Right kidney (tissue), 1 donor: Measurements from ENCODE around the gene METTL1.

Experiments
- DNase-seq: peaks from one replicate; pipeline ENCODE4 v3.0.0-alpha.2; 2016

METTL1 gene

GRCh38 chr12:57737467-57738460, 34.1 kb downstream of the METTL1 start:
- peak; percentile 61 for DNase-seq

- DNase-seq: peak; percentile 36
Observed at GRCh38 chr12:57736741-57737466, 35.0 kb downstream of the METTL1 start.

GRCh38 chr12:57735952-57736740, 35.8 kb downstream of the METTL1 start:
- DNase-seq: peak; percentile 52

- DNase-seq: no peak
Observed at GRCh38 chr12:57735198-57735855, 36.6 kb downstream of the METTL1 start.

DNA sequence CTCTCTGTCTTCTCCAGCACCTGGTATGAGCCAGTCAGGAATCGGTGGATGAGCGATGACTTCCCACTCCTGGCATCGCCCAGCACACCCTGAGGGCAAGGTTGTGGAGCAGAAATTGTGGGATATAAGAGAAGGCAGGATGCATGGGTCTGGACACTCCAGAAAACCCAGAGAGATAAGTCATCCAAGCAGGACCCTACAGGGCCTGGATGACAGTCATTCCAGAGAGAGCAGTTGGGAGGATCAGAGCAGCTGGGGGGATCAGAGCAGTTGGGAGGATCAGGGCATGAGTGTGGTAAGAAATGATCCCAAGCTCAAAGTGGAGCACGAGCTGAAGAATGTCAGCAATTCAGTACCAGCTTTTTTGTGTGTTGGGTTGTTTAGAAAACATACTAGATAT, 37.3 kb downstream of the METTL1 start:
- DNase-seq: no peak

GRCh38 chr12:57733928-57734327, 38.0 kb downstream of the METTL1 start:
- no peak for DNase-seq

DNA sequence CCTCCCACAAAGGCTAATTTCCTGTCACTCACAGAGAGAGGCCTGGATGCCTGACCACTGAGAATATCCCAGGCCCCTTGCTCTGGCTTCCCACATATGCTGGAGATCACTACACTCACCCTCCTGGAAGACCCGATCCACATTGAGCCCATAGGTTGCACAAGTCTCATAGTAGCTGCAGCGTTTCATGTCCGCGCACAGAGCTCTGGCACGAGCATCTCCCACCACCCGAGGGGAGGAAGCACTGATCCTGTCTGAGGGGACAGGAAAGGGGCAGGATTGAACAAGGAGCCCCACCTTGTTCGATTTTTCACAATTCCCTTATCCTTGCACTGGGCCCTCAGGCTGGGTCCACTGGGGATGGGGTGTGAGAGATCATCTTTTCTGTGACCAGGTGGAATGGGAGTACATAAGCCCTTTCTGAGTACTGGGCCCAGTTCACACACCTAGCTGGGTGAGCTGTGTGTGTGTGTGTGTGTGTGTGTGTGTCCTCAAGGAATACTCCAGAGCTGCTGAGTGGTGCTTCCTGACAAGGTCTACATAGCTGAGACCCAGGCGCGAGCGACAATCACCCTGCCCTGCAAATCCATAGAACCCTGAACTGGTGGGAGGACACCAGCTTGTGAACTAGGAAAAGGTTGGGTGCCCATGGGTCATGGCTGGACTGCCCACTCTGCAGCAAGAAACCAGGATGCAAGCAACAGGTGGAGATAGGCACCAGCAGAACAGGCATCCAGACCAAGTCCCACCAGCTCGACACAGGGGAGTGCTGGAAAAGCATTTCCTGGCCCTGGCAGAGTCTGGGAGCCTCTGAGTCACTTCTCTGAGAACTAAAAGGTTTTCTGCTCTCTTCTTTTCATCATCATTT, 38.9 kb downstream of the METTL1 start:
- no peak for DNase-seq

- no peak for DNase-seq
Observed at GRCh38 chr12:57732270-57732669, 39.6 kb downstream of the METTL1 start.

DNA sequence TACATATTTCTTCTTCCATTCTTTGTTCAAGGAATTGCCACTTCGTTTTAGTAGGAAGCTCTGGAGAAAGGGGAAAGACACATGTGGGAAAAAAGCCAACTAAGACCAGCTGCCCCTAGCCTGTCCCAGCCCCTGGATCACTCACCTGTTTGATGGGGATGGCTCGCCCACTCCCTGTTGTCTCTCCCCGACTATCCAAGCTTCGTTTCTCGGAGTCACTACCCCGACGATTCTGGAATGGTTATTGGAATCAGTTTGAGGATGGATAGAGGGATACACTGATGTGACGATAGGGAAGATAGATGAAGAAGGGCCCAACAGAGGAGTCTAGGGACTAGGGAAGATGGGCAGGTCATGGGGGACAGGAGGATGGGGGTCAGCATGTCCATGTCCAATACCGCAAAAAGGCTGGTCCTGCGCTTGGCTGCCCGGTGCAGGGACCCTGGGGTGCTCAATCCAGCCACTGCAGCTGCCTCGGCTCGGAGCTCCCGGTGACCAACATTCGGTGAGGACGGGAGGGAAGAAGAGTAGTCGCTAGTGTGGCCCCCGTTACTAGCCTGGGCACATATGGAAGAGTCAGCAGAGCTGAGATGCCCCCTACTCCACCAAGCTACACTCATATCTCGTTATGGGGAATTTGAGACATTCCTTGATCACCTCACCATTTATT, 40.4 kb downstream of the METTL1 start:
- DNase-seq: no peak

- no peak for DNase-seq
Observed at GRCh38 chr12:57730336-57731067, 41.4 kb downstream of the METTL1 start.

DNA sequence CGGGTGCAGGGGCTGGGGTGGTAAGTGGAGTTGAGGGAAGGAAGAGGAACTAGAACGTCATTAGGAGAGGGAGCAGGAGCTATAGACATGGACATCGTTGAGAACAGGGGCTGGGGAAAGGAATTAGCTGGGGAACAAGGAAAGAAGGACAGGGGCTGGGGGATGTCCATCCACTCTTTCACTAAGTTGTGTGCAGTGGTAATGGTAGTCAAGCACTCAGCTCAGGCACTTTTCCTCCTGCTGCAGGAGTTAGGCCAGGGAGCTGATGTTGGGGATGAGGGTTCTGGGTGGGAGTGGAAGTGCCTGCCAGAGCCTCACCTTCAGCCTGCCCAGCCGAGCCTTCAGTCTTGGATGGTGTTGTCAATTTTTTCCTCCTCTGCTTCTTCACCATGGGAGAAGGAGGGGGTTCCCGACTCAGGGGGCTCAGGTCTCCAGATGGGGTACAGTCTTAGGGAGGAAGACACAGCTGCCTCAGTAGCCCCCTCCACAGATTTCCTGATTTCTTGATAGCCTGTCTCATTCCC, 42.5 kb downstream of the METTL1 start:
- DNase-seq: no peak

DNA sequence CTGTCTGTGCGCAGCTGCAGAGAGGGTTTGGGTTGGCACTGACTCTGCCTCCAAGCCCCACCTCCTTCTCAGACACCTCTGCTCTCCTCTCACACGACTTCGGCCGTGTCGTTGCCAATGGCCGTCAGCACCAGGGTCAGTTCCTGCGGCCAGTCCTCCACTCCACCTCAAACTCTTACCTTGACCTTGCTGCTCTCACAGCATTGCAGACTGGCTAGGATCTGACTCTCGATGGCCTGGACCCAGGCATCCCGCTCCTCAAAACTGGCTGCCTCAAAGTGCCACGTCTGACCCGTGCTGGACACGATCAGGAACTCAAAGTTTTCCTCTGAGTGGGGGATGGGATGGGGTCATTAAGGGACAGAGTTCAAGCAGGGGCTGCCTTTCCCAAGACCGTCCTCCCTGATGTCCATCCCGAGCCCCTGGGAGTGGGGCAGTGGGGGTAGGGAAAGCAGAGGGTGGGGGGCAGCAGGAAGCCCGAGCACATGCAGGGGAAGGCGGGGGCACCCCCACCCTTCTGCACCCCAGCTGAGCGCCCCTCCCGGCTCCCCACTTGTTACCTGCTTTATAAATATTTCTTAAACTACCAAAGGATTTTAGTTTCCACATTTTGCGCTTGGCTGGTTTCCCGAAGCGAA, 44.0 kb downstream of the METTL1 start:
- no peak for DNase-seq

DNA sequence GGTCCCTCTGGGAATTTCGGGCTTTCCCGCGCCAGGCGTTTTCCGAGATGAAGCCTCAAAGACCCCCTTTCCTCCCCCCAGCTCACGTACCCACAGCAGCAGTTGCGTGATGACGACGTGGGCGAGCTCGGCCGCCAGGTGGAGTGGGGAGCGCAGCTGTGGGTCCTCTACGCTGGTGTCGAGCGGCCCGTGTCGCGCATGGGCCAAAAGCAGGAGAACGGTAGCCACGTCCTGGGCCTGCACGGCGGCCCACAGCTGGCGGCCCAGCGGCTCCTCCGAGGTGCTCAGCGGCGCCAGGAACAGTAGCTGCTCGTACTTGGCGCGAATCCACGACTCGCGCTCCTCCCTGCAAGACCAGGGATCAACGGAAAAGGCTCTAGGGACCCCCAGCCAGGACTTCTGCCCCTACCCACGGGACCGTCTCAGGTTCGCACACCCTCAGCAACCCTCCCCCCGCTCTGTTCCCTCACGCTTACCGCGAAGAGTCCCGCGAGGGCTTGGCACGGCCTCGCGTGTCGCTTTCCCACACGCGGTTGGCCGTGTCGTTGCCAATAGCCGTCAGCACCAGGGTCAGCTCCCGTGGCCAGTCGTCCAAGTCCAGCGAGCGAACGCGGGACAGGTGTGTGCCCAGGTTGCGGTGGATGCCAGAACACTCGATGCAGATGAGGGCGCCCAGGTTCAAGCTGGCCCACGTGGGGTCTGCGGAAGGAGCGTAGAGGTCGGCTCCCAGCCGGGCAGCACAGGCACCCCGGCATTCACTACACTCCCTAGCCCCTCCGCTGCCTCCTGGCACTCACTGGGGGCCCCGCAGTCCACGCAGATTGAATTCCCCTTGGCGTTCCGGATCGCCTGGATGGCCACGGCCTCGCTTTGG, 44.8 kb downstream of the METTL1 start:
- DNase-seq: peak; percentile 65

DNA sequence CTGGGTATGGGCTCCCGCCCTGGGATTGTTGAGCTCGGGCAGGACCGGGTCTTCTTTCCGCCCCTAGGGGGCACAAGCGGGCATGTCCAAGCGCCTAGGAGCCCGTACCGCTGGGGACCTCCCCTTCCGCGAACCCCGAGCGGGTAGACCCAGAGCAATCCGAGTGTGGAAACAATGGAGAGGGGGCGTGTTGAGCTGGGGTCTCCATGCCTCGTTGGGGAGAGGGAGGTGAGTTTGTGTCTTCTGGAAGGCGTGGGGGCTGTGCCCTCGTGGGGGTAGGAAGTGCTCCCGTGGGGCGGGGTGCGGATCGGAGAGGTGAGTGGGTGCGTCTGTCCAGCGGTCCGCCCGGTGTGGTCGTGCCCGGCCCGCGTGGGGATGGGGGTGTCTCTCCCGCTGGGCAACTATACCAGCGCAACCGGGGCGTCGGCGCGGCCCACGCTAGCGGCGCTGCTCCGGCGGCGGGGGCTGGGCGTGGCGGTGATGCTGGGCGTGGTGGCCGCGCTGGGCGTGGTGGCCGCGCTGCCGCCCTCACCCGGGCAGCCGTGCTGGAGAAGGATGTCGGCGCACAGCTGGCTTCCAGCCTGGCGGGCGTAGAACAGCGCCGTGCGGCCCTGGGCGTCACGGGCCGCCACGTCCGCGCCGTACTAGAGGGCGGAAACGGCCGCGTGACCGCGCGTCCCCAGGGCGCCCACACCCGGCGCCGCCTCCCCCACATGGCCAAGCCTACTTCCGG, 45.6 kb downstream of the METTL1 start:
- DNase-seq: peak; percentile 61

GRCh38 chr12:57725851-57726150, 46.1 kb downstream of the METTL1 start:
- no peak for DNase-seq

- no peak for DNase-seq
Observed at GRCh38 chr12:57724936-57725740, 46.8 kb downstream of the METTL1 start.
